ENCODE measurements around the gene EXOSC7.

EXOSC7 gene

DNA sequence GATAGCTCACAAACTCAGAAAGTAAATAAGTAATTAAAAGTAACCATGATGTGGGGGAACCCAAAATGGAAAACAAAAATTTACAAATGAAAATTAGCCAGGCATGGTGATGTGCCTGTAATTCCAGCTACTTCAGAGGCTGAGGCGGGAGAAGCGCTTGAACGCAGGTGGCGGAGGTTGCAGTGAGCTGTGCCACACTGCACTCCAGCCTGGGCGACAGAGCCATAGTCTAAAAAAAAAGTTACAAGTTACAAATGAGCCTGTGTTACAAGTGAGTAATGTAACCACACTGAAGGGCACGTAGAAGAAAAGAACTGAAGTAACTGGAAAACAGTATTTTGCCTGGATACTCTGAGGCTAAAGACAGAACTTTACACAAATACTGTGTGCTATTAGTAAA lies 11.3 kb downstream of the EXOSC7 start:
- H3K27ac ChIP-seq (replicated peaks; ENCODE audit: low read length): no peak overlapping the region
- no peak overlapping the region for H3K9ac ChIP-seq (ENCODE audit: low read depth, low read length, poor library complexity)
- no peak overlapping the region for H4K8ac ChIP-seq (ENCODE audit: low read depth, low read length)
- DNase-seq (ENCODE audit: low spot score): no peak
- no peak overlapping the region for H3K4ac ChIP-seq (ENCODE audit: low read length)
- no peak overlapping the region for H3K18ac ChIP-seq (ENCODE audit: low read length)
- no peak overlapping the region for H3K14ac ChIP-seq (ENCODE audit: low read length)
- no peak overlapping the region for H3K4me2 ChIP-seq (ENCODE audit: insufficient read depth, low read length, poor library complexity, severe bottlenecking)
- WGBS, 2 donors (ENCODE audit: extremely low coverage in 2 of 2, insufficient read length in 2 of 2, insufficient replicate concordance in 1 of 2): no CpG with 5 or more reads among the region's 6 CpGs
- H2BK120ac ChIP-seq (ENCODE audit: low read depth, low read length): no peak overlapping the region
- H3K23ac ChIP-seq (ENCODE audit: low read depth, low read length, poor library complexity): no peak overlapping the region
- peaks cover 5% of the 10 kb centered on the region for H3K79me1 ChIP-seq (ENCODE audit: low read depth, low read length)
- H2BK5ac ChIP-seq (ENCODE audit: low read length): no peak overlapping the region
- H4K91ac ChIP-seq (ENCODE audit: low read depth, low read length, poor library complexity): no peak overlapping the region
- H2BK15ac ChIP-seq (ENCODE audit: low read length): no peak overlapping the region
- no peak overlapping the region for H3K4me3 ChIP-seq (ENCODE audit: low read length in 2 of 2)
- H2BK12ac ChIP-seq (ENCODE audit: low read length): no peak overlapping the region
- H2AFZ ChIP-seq (ENCODE audit: low read length): no peak overlapping the region
- no peak overlapping the region for H2AK5ac ChIP-seq (ENCODE audit: low read depth, low read length)
- peaks cover 20 to 40% of the 10 kb centered on the region in 2 donors for H3K36me3 ChIP-seq (replicated peaks in 1 of 2; ENCODE audit: control insufficient read depth in 2 of 2, insufficient read depth in 2 of 2, low read length in 2 of 2)
- H3K9me3 ChIP-seq (replicated peaks in 1 of 2; ENCODE audit: control insufficient read depth in 2 of 2, insufficient read depth in 1 of 2, low read depth in 1 of 2, low read length in 2 of 2): peaks cover 2 to 8% of the 10 kb centered on the region in 2 donors
- H3K4me1 ChIP-seq (ENCODE audit: control insufficient read depth in 2 of 2, insufficient read depth in 1 of 2, low read depth in 1 of 2, low read length in 2 of 2): no peaks in the 10 kb centered on the region
- H3K27me3 ChIP-seq (ENCODE audit: control insufficient read depth in 3 of 3, insufficient read depth in 3 of 3, low read depth in 1 of 3, low read length in 3 of 3): no peaks in the 10 kb centered on the region

DNA sequence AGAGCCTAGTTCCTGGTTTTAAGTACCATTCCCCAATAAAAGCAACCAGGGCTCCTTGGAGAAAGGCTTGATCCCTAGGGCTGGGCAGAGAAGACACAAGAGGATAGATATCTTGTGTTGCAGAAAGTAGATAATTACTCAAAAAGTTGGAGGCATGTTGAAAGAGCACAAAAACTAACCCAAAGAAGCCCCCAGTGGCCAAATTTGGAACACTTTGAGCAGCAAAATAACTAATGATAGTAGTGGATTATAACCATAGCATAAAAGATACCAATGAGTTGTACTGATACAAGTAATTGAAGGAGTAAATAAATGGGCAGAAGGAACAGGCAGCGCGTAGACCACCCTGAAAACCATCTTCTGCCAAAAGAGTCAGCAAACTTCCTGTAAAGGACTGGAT lies 12.0 kb downstream of the EXOSC7 start:
- Histone ChIP-seq H3K4me1 (ENCODE audit: control insufficient read depth in 2 of 2, insufficient read depth in 1 of 2, low read depth in 1 of 2, low read length in 2 of 2) (no peaks in the 10 kb centered on the region), H2AFZ (ENCODE audit: low read length) (no peak overlapping the region), H3K23ac (ENCODE audit: low read depth, low read length, poor library complexity) (no peak overlapping the region), H3K27me3 (ENCODE audit: control insufficient read depth in 3 of 3, insufficient read depth in 3 of 3, low read depth in 1 of 3, low read length in 3 of 3) (no peaks in the 10 kb centered on the region), H4K91ac (ENCODE audit: low read depth, low read length, poor library complexity) (no peak overlapping the region), H3K18ac (ENCODE audit: low read length) (no peak overlapping the region), H3K4me3 (ENCODE audit: low read length in 2 of 2) (no peak overlapping the region), H3K9ac (ENCODE audit: low read depth, low read length, poor library complexity) (no peak overlapping the region), H2BK5ac (ENCODE audit: low read length) (no peak overlapping the region), H2BK120ac (ENCODE audit: low read depth, low read length) (no peak overlapping the region), H3K9me3 (replicated peaks in 1 of 2; ENCODE audit: control insufficient read depth in 2 of 2, insufficient read depth in 1 of 2, low read depth in 1 of 2, low read length in 2 of 2) (peaks cover 2 to 11% of the 10 kb centered on the region in 2 donors), H3K14ac (ENCODE audit: low read length) (no peak overlapping the region), H3K27ac (replicated peaks; ENCODE audit: low read length) (no peak overlapping the region), H4K8ac (ENCODE audit: low read depth, low read length) (no peak overlapping the region), H3K4me2 (ENCODE audit: insufficient read depth, low read length, poor library complexity, severe bottlenecking) (no peak overlapping the region), H2BK12ac (ENCODE audit: low read length) (no peak overlapping the region), H3K36me3 (replicated peaks in 1 of 2; ENCODE audit: control insufficient read depth in 2 of 2, insufficient read depth in 2 of 2, low read length in 2 of 2) (peaks cover 18 to 46% of the 10 kb centered on the region in 2 donors), H3K4ac (ENCODE audit: low read length) (no peak overlapping the region), H2BK15ac (ENCODE audit: low read length) (no peak overlapping the region), H3K79me1 (ENCODE audit: low read depth, low read length) (peaks cover 5% of the 10 kb centered on the region), H2AK5ac (ENCODE audit: low read depth, low read length) (no peak overlapping the region)
- no peak for DNase-seq (ENCODE audit: low spot score)
- no CpG with 5 or more reads among the region's 2 CpGs for WGBS, 2 donors (ENCODE audit: extremely low coverage in 2 of 2, insufficient read length in 2 of 2, insufficient replicate concordance in 1 of 2)

DNA sequence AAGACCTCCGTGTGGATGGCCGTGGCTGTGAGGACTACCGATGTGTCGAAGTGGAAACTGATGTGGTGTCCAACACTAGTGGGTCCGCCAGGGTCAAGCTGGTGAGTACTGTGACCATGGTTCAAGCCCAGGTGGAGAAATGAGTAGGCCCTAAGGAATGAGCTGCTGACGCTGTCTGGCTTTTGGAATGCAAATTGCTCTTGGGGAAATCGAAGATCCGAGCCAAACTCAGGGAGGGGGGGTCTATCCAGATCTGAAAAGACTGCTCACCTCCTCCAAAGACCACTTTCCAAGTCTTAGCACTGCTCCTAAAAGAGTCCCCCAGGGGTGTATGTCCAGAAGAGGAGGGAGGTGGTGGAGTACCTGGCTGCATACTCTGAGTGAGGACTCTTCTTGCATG lies 13.1 kb downstream of the EXOSC7 start:
- Histone ChIP-seq H2BK12ac (ENCODE audit: low read length) (no peak overlapping the region), H4K8ac (ENCODE audit: low read depth, low read length) (no peak overlapping the region), H3K14ac (ENCODE audit: low read length) (no peak overlapping the region), H3K4me2 (ENCODE audit: insufficient read depth, low read length, poor library complexity, severe bottlenecking) (no peak overlapping the region), H3K27ac (replicated peaks; ENCODE audit: low read length) (no peak overlapping the region), H3K23ac (ENCODE audit: low read depth, low read length, poor library complexity) (no peak overlapping the region), H2AFZ (ENCODE audit: low read length) (no peak overlapping the region), H3K9ac (ENCODE audit: low read depth, low read length, poor library complexity) (no peak overlapping the region), H2BK120ac (ENCODE audit: low read depth, low read length) (no peak overlapping the region), H2BK15ac (ENCODE audit: low read length) (no peak overlapping the region), H2AK5ac (ENCODE audit: low read depth, low read length) (no peak overlapping the region), H3K4me1 (ENCODE audit: control insufficient read depth in 2 of 2, insufficient read depth in 1 of 2, low read depth in 1 of 2, low read length in 2 of 2) (peaks cover 0 to 3% of the 10 kb centered on the region in 2 donors), H3K9me3 (replicated peaks in 1 of 2; ENCODE audit: control insufficient read depth in 2 of 2, insufficient read depth in 1 of 2, low read depth in 1 of 2, low read length in 2 of 2) (peaks cover 2 to 11% of the 10 kb centered on the region in 2 donors), H3K36me3 (replicated peaks in 1 of 2; ENCODE audit: control insufficient read depth in 2 of 2, insufficient read depth in 2 of 2, low read length in 2 of 2) (peaks cover 18 to 57% of the 10 kb centered on the region in 2 donors), H3K4ac (ENCODE audit: low read length) (no peak overlapping the region), H3K27me3 (ENCODE audit: control insufficient read depth in 3 of 3, insufficient read depth in 3 of 3, low read depth in 1 of 3, low read length in 3 of 3) (no peaks in the 10 kb centered on the region), H3K4me3 (ENCODE audit: low read length in 2 of 2) (no peak overlapping the region), H2BK5ac (ENCODE audit: low read length) (no peak overlapping the region), H3K79me1 (ENCODE audit: low read depth, low read length) (peaks cover 5% of the 10 kb centered on the region), H3K18ac (ENCODE audit: low read length) (no peak overlapping the region), H4K91ac (ENCODE audit: low read depth, low read length, poor library complexity) (no peak overlapping the region)
- no CpG with 5 or more reads among the region's 8 CpGs for WGBS, 2 donors (ENCODE audit: extremely low coverage in 2 of 2, insufficient read length in 2 of 2, insufficient replicate concordance in 1 of 2)
- DNase-seq (ENCODE audit: low spot score): no peak

DNA sequence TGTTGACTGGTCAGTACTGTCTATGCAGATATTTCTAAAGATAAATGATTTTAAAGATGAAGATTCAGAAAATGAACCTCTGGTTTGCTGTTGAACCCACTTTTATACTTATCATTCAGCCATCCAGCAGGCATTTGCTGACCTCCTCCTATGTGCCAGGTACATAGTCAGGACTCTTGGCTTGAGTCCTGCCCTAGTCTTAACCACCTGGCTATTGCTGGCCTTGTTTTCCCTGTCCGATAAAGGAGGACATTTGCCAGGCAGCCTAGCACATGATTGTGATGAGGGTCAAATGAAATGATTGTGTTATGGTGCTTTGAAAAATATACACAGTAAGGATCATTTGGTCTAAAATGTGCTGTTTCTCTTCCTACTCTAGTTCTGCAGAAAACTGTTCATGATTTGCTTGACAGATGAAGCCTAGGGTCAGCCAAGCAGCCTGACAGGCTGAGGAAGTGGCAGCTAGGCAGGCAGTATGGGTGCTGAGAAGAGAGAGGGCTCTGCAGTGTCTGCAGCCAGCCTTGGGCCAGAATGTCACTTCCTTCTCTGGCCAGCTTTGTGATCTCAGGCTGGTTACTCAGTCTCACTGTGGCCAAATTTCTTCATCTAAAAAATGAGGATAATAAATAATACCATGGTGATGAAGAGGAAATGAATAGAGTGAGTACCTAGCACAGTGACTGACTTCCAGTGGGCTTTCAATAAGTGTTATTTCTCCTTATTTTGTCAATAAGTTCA lies 13.8 kb downstream of the EXOSC7 start:
- H3K18ac ChIP-seq (ENCODE audit: low read length): no peak overlapping the region
- H2AK5ac ChIP-seq (ENCODE audit: low read depth, low read length): no peak overlapping the region
- DNase-seq (ENCODE audit: low spot score): no peak
- H2BK5ac ChIP-seq (ENCODE audit: low read length): no peak overlapping the region
- H3K4ac ChIP-seq (ENCODE audit: low read length): no peak overlapping the region
- H3K4me1 ChIP-seq (ENCODE audit: control insufficient read depth in 2 of 2, insufficient read depth in 1 of 2, low read depth in 1 of 2, low read length in 2 of 2): peaks cover 3% of the 10 kb centered on the region in 2 donors
- no peak overlapping the region for H3K4me3 ChIP-seq (ENCODE audit: low read length in 2 of 2)
- peaks cover 2 to 10% of the 10 kb centered on the region in 2 donors for H3K9me3 ChIP-seq (replicated peaks in 1 of 2; ENCODE audit: control insufficient read depth in 2 of 2, insufficient read depth in 1 of 2, low read depth in 1 of 2, low read length in 2 of 2)
- H2BK120ac ChIP-seq (ENCODE audit: low read depth, low read length): no peak overlapping the region
- no peak overlapping the region for H2AFZ ChIP-seq (ENCODE audit: low read length)
- peaks cover 3% of the 10 kb centered on the region for H3K79me1 ChIP-seq (ENCODE audit: low read depth, low read length)
- H3K27ac ChIP-seq (replicated peaks; ENCODE audit: low read length): no peak overlapping the region
- no CpG with 5 or more reads among the region's 1 CpG for WGBS, 2 donors (ENCODE audit: extremely low coverage in 2 of 2, insufficient read length in 2 of 2, insufficient replicate concordance in 1 of 2)
- H3K14ac ChIP-seq (ENCODE audit: low read length): no peak overlapping the region
- no peak overlapping the region for H4K8ac ChIP-seq (ENCODE audit: low read depth, low read length)
- H3K4me2 ChIP-seq (ENCODE audit: insufficient read depth, low read length, poor library complexity, severe bottlenecking): no peak overlapping the region
- no peak overlapping the region for H4K91ac ChIP-seq (ENCODE audit: low read depth, low read length, poor library complexity)
- H3K9ac ChIP-seq (ENCODE audit: low read depth, low read length, poor library complexity): no peak overlapping the region
- no peaks in the 10 kb centered on the region for H3K27me3 ChIP-seq (ENCODE audit: control insufficient read depth in 3 of 3, insufficient read depth in 3 of 3, low read depth in 1 of 3, low read length in 3 of 3)
- no peak overlapping the region for H3K23ac ChIP-seq (ENCODE audit: low read depth, low read length, poor library complexity)
- H2BK12ac ChIP-seq (ENCODE audit: low read length): no peak overlapping the region
- peaks cover 19 to 61% of the 10 kb centered on the region in 2 donors for H3K36me3 ChIP-seq (replicated peaks in 1 of 2; ENCODE audit: control insufficient read depth in 2 of 2, insufficient read depth in 2 of 2, low read length in 2 of 2)
- H2BK15ac ChIP-seq (ENCODE audit: low read length): no peak overlapping the region
